SK-N-MC (cell line): ENCODE data around the gene KCNN1.

Experiments used
- EZH2 ChIP-seq: fragments of 200-600 bp; sonication (generic); IDR thresholded peaks from one replicate; pipeline ENCODE4 v1.6.1; 2017; ENCODE audit warnings: antibody characterized with exemption
- POLR2AphosphoS5 ChIP-seq: IDR thresholded peaks from 2 replicates; pipeline ENCODE4 v1.6.1; 2012; ENCODE audit warnings: mild to moderate bottlenecking, low read depth, low read length, borderline replicate concordance

- no peak for TF ChIP-seq POLR2AphosphoS5
- no peak for TF ChIP-seq EZH2
These were observed 30.5 kb upstream of the KCNN1 start for GRCh38 chr19:17936379-17936778.
